ENCODE data around the gene MYBPH. TPM values are rescaled to one million over a fixed set of nuclear protein-coding genes. Genes with fewer than 3 reads are reported as not detected.
A peak's percentile ranks its signal among the peaks of the same experiment; 100 is the strongest.

Gene MYBPH
- total RNA-seq, 1 donor from 2014 or later, result not detected

DNA sequence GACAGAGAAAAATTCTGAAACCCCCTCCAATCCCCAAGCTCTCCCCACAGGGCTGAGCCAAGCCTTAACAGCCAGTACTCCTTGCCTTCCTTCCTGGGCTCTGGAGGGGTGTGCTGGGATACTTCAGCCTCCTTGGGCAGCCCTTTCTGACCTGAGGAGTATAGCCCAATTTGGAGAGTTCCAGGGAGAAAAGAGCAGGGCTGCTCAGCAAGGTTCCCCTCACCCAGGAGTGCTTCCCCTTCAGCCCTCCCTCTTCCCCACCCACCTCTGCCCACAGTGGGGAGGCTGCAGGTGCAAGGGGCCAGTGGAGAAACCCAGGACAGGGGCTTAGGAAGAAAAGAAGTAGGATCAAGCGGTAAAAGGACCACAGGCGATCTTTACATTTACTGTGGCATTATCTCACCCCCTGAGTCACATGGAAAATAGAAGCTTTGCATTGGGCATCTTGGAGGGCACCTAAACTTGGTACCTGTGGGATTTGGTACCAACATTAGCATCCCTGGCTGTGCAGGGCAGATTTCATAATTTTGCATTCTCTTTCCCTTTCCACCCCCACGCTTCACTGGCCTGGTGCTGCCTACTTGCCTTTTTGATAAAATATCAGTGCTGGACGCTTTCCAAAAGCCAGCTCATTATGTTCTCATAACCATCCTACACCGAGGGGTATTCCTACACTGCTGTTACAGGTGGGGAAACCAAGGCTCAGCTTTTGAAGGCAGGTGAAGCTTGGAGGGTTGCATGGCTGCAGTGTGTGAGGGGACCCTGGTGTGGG lies 50.9 kb downstream of the MYBPH start:
- H3K36me3 ChIP-seq (ENCODE audit: insufficient read depth, low read length), result no peaks in the 10 kb centered on the region
- Mint-ChIP-seq H3K4me3 (ENCODE audit: unreplicated experiment) (no peak overlapping the region), H3K27ac (ENCODE audit: unreplicated experiment) (no peak overlapping the region), H3K4me1 (ENCODE audit: low read depth, unreplicated experiment) (peaks cover 13% of the 10 kb centered on the region), H3K27me3 (ENCODE audit: low read depth, unreplicated experiment) (peaks cover 76% of the 10 kb centered on the region), H3K9me3 (ENCODE audit: unreplicated experiment) (no peaks in the 10 kb centered on the region), H3K36me3 (ENCODE audit: low read depth, unreplicated experiment) (peaks cover 3% of the 10 kb centered on the region)
- peak; percentile 4 for DNase-seq (ENCODE audit: low read depth)
- no peak overlapping the region for H2AFZ ChIP-seq (ENCODE audit: low read depth, low read length)
- peaks cover 11% of the 10 kb centered on the region for H3K4me1 ChIP-seq (ENCODE audit: insufficient read depth, low read length)
- FAIRE-seq, result no peak
- no peaks in the 10 kb centered on the region for H3K79me2 ChIP-seq (ENCODE audit: insufficient read depth, low read length)
- no peak overlapping the region for H3K27ac ChIP-seq (ENCODE audit: low read depth, low read length)
- no peaks in the 10 kb centered on the region for H3K9me3 ChIP-seq (ENCODE audit: insufficient read depth, low read depth, low read length)
- H3K4me2 ChIP-seq (ENCODE audit: low read length), result no peak overlapping the region
- H3K4me3 ChIP-seq (ENCODE audit: insufficient read depth, low read depth, low read length), result no peak overlapping the region
- peaks cover 3% of the 10 kb centered on the region for H4K20me1 ChIP-seq (ENCODE audit: insufficient read depth, low read length)
- TF ChIP-seq EZH2 (IDR thresholded peaks at IDR 0.05; ENCODE audit: insufficient read depth, low read length), result no peak
- TF ChIP-seq, protein P1, sequence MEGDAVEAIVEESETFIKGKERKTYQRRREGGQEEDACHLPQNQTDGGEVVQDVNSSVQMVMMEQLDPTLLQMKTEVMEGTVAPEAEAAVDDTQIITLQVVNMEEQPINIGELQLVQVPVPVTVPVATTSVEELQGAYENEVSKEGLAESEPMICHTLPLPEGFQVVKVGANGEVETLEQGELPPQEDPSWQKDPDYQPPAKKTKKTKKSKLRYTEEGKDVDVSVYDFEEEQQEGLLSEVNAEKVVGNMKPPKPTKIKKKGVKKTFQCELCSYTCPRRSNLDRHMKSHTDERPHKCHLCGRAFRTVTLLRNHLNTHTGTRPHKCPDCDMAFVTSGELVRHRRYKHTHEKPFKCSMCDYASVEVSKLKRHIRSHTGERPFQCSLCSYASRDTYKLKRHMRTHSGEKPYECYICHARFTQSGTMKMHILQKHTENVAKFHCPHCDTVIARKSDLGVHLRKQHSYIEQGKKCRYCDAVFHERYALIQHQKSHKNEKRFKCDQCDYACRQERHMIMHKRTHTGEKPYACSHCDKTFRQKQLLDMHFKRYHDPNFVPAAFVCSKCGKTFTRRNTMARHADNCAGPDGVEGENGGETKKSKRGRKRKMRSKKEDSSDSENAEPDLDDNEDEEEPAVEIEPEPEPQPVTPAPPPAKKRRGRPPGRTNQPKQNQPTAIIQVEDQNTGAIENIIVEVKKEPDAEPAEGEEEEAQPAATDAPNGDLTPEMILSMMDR (IDR thresholded peaks at IDR 0.05; ENCODE audit: insufficient read depth, low read depth, low read length), result no peak
- peaks cover 8% of the 10 kb centered on the region for H3K27me3 ChIP-seq (ENCODE audit: insufficient read depth, low read length)
- no peak overlapping the region for H3K9ac ChIP-seq (ENCODE audit: low read length)

DNA sequence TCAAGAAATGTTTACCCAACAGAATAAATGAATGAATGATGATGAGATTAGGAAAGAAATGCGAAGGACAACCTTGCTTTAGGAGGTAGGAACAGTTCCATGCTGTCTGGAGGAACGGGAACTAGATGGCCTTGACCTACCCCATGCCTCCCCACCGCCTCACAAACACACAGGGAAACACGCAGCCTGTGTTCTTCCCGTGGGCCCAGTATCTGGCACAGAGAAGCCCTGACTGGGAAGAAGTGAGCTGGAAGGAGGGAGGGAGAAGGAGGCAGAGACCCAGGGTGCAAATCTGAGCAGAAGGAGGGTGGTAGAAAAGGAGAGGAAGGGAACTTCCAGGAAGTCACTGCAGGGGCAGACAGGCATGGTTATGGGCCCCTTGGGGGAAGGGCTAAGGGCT lies 51.6 kb downstream of the MYBPH start:
- no peak for DNase-seq (ENCODE audit: low read depth)
- H3K27me3 ChIP-seq (ENCODE audit: insufficient read depth, low read length), result peaks cover 13% of the 10 kb centered on the region
- Mint-ChIP-seq H3K9me3 (ENCODE audit: unreplicated experiment) (no peaks in the 10 kb centered on the region), H3K36me3 (ENCODE audit: low read depth, unreplicated experiment) (peaks cover 3% of the 10 kb centered on the region), H3K27ac (ENCODE audit: unreplicated experiment) (peak overlapping the region; percentile 18), H3K4me1 (ENCODE audit: low read depth, unreplicated experiment) (peaks cover 13% of the 10 kb centered on the region), H3K4me3 (ENCODE audit: unreplicated experiment) (no peak overlapping the region), H3K27me3 (ENCODE audit: low read depth, unreplicated experiment) (peaks cover 78% of the 10 kb centered on the region)
- H3K4me1 ChIP-seq (ENCODE audit: insufficient read depth, low read length), result peaks cover 11% of the 10 kb centered on the region
- no peaks in the 10 kb centered on the region for H3K36me3 ChIP-seq (ENCODE audit: insufficient read depth, low read length)
- FAIRE-seq, result no peak
- H3K4me3 ChIP-seq (ENCODE audit: insufficient read depth, low read depth, low read length), result no peak overlapping the region
- no peak overlapping the region for H3K27ac ChIP-seq (ENCODE audit: low read depth, low read length)
- TF ChIP-seq EZH2 (IDR thresholded peaks at IDR 0.05; ENCODE audit: insufficient read depth, low read length), result no peak
- TF ChIP-seq, protein P1 (IDR thresholded peaks at IDR 0.05; ENCODE audit: insufficient read depth, low read depth, low read length), result no peak
- H3K79me2 ChIP-seq (ENCODE audit: insufficient read depth, low read length), result no peaks in the 10 kb centered on the region
- H2AFZ ChIP-seq (ENCODE audit: low read depth, low read length), result no peak overlapping the region
- H3K9ac ChIP-seq (ENCODE audit: low read length), result no peak overlapping the region
- no peaks in the 10 kb centered on the region for H4K20me1 ChIP-seq (ENCODE audit: insufficient read depth, low read length)
- H3K4me2 ChIP-seq (ENCODE audit: low read length), result no peak overlapping the region
- H3K9me3 ChIP-seq (ENCODE audit: insufficient read depth, low read depth, low read length), result no peaks in the 10 kb centered on the region

DNA sequence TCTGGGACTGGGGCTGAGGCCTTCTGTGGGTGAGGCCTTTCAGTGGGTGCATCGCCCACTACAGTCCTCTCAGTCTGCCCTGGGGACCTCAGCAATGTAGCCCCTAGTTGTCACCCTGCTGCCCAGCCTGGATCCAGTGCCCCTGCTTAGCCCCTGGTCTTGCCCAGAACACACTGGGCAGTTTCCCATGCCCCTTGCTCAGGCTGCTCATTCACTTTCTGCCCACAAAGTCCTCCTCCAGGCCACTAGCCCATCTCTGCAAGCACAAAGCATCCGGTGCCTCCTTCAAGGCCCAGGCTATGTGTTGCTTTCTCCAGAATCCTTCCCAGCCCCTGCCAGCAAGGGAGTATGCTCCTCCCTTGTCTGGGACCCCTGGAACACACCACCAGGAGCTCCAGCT lies 53.5 kb downstream of the MYBPH start:
- Histone ChIP-seq H3K4me1 (ENCODE audit: insufficient read depth, low read length) (peaks cover 5% of the 10 kb centered on the region), H4K20me1 (ENCODE audit: insufficient read depth, low read length) (no peaks in the 10 kb centered on the region), H3K4me2 (ENCODE audit: low read length) (no peak overlapping the region), H3K27ac (ENCODE audit: low read depth, low read length) (no peak overlapping the region), H3K4me3 (ENCODE audit: insufficient read depth, low read depth, low read length) (no peak overlapping the region), H3K27me3 (ENCODE audit: insufficient read depth, low read length) (peaks cover 22% of the 10 kb centered on the region), H2AFZ (ENCODE audit: low read depth, low read length) (no peak overlapping the region), H3K9me3 (ENCODE audit: insufficient read depth, low read depth, low read length) (no peaks in the 10 kb centered on the region), H3K9ac (ENCODE audit: low read length) (no peak overlapping the region), H3K79me2 (ENCODE audit: insufficient read depth, low read length) (no peaks in the 10 kb centered on the region), H3K36me3 (ENCODE audit: insufficient read depth, low read length) (no peaks in the 10 kb centered on the region)
- DNase-seq (ENCODE audit: low read depth) (no peak), FAIRE-seq (no peak)
- peaks cover 11% of the 10 kb centered on the region for H3K4me1 Mint-ChIP-seq (ENCODE audit: low read depth, unreplicated experiment)
- TF ChIP-seq EZH2 (IDR thresholded peaks at IDR 0.05; ENCODE audit: insufficient read depth, low read length), result no peak
- TF ChIP-seq, protein P1 (IDR thresholded peaks at IDR 0.05; ENCODE audit: insufficient read depth, low read depth, low read length), result no peak
- no peak overlapping the region for H3K27ac Mint-ChIP-seq (ENCODE audit: unreplicated experiment)
- no peak overlapping the region for H3K4me3 Mint-ChIP-seq (ENCODE audit: unreplicated experiment)
- no peaks in the 10 kb centered on the region for H3K9me3 Mint-ChIP-seq (ENCODE audit: unreplicated experiment)
- peaks cover 89% of the 10 kb centered on the region for H3K27me3 Mint-ChIP-seq (ENCODE audit: low read depth, unreplicated experiment)
- H3K36me3 Mint-ChIP-seq (ENCODE audit: low read depth, unreplicated experiment), result peaks cover 2% of the 10 kb centered on the region

All from astrocyte (in vitro differentiated cells and primary cell).